HepG2 (cell line): Measurements from ENCODE around the gene TRIM69. TPM values are rescaled to one million over a fixed set of nuclear protein-coding genes. Genes with fewer than 3 reads are reported as not detected.

Experiments
- ATAC-seq: fragments of 200-7000 bp; cut with Tn5 transposase; 3 replicates; pipeline ENCODE4 v1.9.1; 2020; ENCODE audit warnings: mild to moderate bottlenecking, moderate library complexity
- BruUV-seq: library from RNA; stranded (reverse); fragments of 400-500 nt; replicated peaks from 2 replicates; lab custom pipeline; 2021; lab: Mats Ljungman, UMichigan
- CTCF ChIA-PET: fragments of 300-600 bp; formaldehyde crosslinking; extraction: SDS; loops from one replicate; lab custom pipeline; 2021; ENCODE audit warnings: low total read pairs, inconsistent platforms, low intra/inter-chr PET ratio; lab: Yijun Ruan, JAX
- POLR2A ChIA-PET: fragments of 350-600 bp; sonication (Branson Sonifier 250); formaldehyde crosslinking; loops from one replicate; lab custom pipeline; 2020; ENCODE audit warnings: antibody characterized with exemption, inconsistent platforms; lab: Yijun Ruan, JAX
- DNase-seq: peaks from one replicate; pipeline ENCODE4 v3.0.0-alpha.2; 2015; ENCODE audit warnings: low spot score
- FAIRE-seq: peaks from 3 replicates; lab custom pipeline; 2011; peaks lifted over from hg19 to GRCh38; lab: Jason Lieb, UNC
- H2AFZ ChIP-seq: one replicate; pipeline ENCODE4 v1.6.1; 2011; ENCODE audit warnings: low read length, inconsistent platforms
- H3K27ac ChIP-seq: fragments of 300-600 bp; 3 replicates; pipeline ENCODE4 v1.8.0; 2011; ENCODE audit warnings: mixed run types, mild to moderate bottlenecking, mixed read lengths, low read length, inconsistent platforms; ENCODE audit not compliant: insufficient read depth; ENCODE audit errors: extremely low read length
- H3K27me3 ChIP-seq, 2 experiments: fragments of 200-600 bp in 1 of 2; 2 replicates in 1 of 2; 3 replicates in 1 of 2; pipeline versions ENCODE4 v1.6.0 to v1.8.0; 2011; ENCODE audit warnings: low read length in 2 of 2, mild to moderate bottlenecking in 2 of 2, moderate library complexity in 2 of 2, inconsistent platforms in 1 of 2; ENCODE audit not compliant: insufficient read depth in 2 of 2, control insufficient read depth in 1 of 2
- H3K36me3 ChIP-seq, 2 experiments: fragments of 200-600 bp in 1 of 2; replicated peaks in 1 of 2; 2 replicates in 1 of 2; 3 replicates in 1 of 2; pipeline versions ENCODE4 v1.5.1 to v1.8.0; 2011; ENCODE audit warnings: low read length in 2 of 2, inconsistent platforms in 1 of 2; ENCODE audit not compliant: insufficient read depth in 2 of 2, control insufficient read depth in 1 of 2
- H3K4me1 ChIP-seq: 2 replicates; pipeline ENCODE4 v1.5.1; 2012; ENCODE audit warnings: low read length, inconsistent platforms; ENCODE audit not compliant: insufficient read depth
- H3K4me2 ChIP-seq: 2 replicates; pipeline ENCODE4 v1.6.0; 2011; ENCODE audit warnings: low read depth, low read length, inconsistent platforms
- H3K4me3 ChIP-seq, 3 experiments: fragments of 200-600 bp in 1 of 3; sonication (generic), shearing (Covaris generic) in 1 of 3; replicated peaks in 1 of 3; 2 replicates each; pipeline ENCODE4 v1.5.1; 2011 to 2016; ENCODE audit warnings: low read length in 3 of 3, inconsistent platforms in 2 of 3, low read depth in 2 of 3, mild to moderate bottlenecking in 2 of 3, control low read depth in 1 of 3, mixed read lengths in 1 of 3; ENCODE audit not compliant: insufficient read depth in 1 of 3
- H3K79me2 ChIP-seq: one replicate; pipeline ENCODE4 v1.6.1; 2011; ENCODE audit warnings: low read length, inconsistent platforms; ENCODE audit not compliant: insufficient read depth
- H3K9ac ChIP-seq: 2 replicates; pipeline ENCODE4 v1.6.0; 2011; ENCODE audit warnings: mild to moderate bottlenecking, low read depth, low read length, inconsistent platforms; ENCODE audit not compliant: insufficient read depth
- H3K9me3 ChIP-seq: 2 replicates; pipeline ENCODE4 v1.5.1; 2012; ENCODE audit warnings: mild to moderate bottlenecking, low read length
- H4K20me1 ChIP-seq: 2 replicates; pipeline ENCODE4 v1.6.0; 2011; ENCODE audit warnings: inconsistent platforms, mild to moderate bottlenecking, low read length, moderate library complexity; ENCODE audit not compliant: insufficient read depth
- CAMTA2 ChIP-seq: sonication (generic); formaldehyde crosslinking; IDR thresholded peaks from 2 replicates; pipeline ENCODE4 v1.4.0; 2020; ENCODE audit warnings: mild to moderate bottlenecking, missing genetic modification reagents, borderline replicate concordance
- CHCHD3 ChIP-seq: sonication (generic); formaldehyde crosslinking; IDR thresholded peaks from 2 replicates; pipeline ENCODE4 v1.8.0; 2022; ENCODE audit warnings: mild to moderate bottlenecking, missing genetic modification reagents, moderate library complexity
- CTCF ChIP-seq: sonication (generic); formaldehyde crosslinking; IDR thresholded peaks from 2 replicates; pipeline ENCODE4 v1.5.0; 2020; ENCODE audit warnings: mild to moderate bottlenecking, missing genetic modification reagents, moderate library complexity
- NFRKB ChIP-seq: fragments of 450-650 bp; IDR thresholded peaks from 2 replicates; pipeline ENCODE4 v1.6.1; 2017
- ZNF333 ChIP-seq: sonication (generic); formaldehyde crosslinking; IDR thresholded peaks from 2 replicates; pipeline ENCODE4 v1.4.0; 2020; ENCODE audit warnings: mild to moderate bottlenecking, missing genetic modification reagents, borderline replicate concordance
- ZNF883 ChIP-seq: sonication (generic); formaldehyde crosslinking; IDR thresholded peaks from 2 replicates; pipeline ENCODE4 v1.5.1; 2020; ENCODE audit warnings: mild to moderate bottlenecking, missing genetic modification reagents; ENCODE audit errors: not compliant biosample characterization
- WGBS: methylation state at CpG from one replicate; pipeline ENCODE4 v1.1.6; 2017; ENCODE audit warnings: low lambda C conversion rate; 5-methylcytosine and 5-hydroxymethylcytosine counted together
- in situ Hi-C: cut with HindIII; loops from 2 replicates; pipeline ENCODE4 v1.10.0; 2017; ENCODE audit warnings: low pct_unique_long_range_greater_than_20kb; ENCODE audit not compliant: extremely low pct_ligation_motif_present
- intact Hi-C: fragments of 100-400 bp; cut with micrococcal nuclease; formaldehyde crosslinking; loops from one replicate; pipeline ENCODE4 v1.10.0; 2022; ENCODE audit not compliant: unreplicated experiment
- polyA plus RNA-seq, 8 experiments: library from polyadenylated mRNA; depleted of rRNA in 3 of 8; stranded (reverse) in 7 of 8; unstranded in 1 of 8; fragments of >200 nt; fragmentation: Illumina TruSeq in 4 of 8; extraction: Trizol in 4 of 8; gene quantifications; 2 replicates each; pipeline versions ENCODE4 v1.2.1 to v1.2.3, GENCODE V29; 2011 to 2016; ENCODE audit warnings: low read depth in 4 of 8, missing spikeins in 1 of 8, mixed read lengths in 1 of 8; ENCODE audit not compliant: insufficient read depth in 1 of 8
- total RNA-seq, 5 experiments: library from RNA; depleted of rRNA; stranded (reverse); fragments of >200 nt; fragmentation: Illumina TruSeq; extraction: Trizol; gene quantifications; 2 replicates each; pipeline ENCODE4 v1.2.3, GENCODE V29; 2016; ENCODE audit warnings: low read depth in 1 of 5
- TF ChIP-seq, protein P1 (sequence below): sonication (generic); formaldehyde crosslinking; conservative IDR thresholded peaks from 2 replicates; pipeline ENCODE4 v1.8.0; 2022; ENCODE audit warnings: mild to moderate bottlenecking, moderate library complexity, missing genetic modification reagents
- TF ChIP-seq, protein P2 (sequence below): sonication (generic); formaldehyde crosslinking; IDR thresholded peaks from 2 replicates; pipeline ENCODE4 v1.8.1; 2023; ENCODE audit warnings: mild to moderate bottlenecking, missing genetic modification reagents

Gene TRIM69
- total and polyA plus RNA-seq, 2 of the 13 experiments (the other 11 are each of a cell fraction or from before 2014, with no cell fraction given), result 2.6 to 3.2 TPM

GRCh38 chr15:44804298-44805046 lies 68.1 kb downstream of the TRIM69 start:
- FAIRE-seq (no peak), DNase-seq (no peak), ATAC-seq (no peak)
- no peak overlapping the region for H3K4me3 ChIP-seq
- CTCF ChIA-PET, result no interaction called here
- no peaks in the 10 kb centered on the region for H3K9me3 ChIP-seq
- no peaks in the 10 kb centered on the region for H3K36me3 ChIP-seq
- 0 out of 5 replicates have a peak, but pooled peaks cover 0 to 4% of the 10 kb centered on the region in 2 experiments for H3K27me3 ChIP-seq
- H4K20me1 ChIP-seq, result no peaks in the 10 kb centered on the region
- no peak overlapping the region for H2AFZ ChIP-seq
- intact Hi-C loops, result no loop called here
- POLR2A ChIA-PET, result no interaction called here
- WGBS, result 46% methylated on average over 4 of the region's 4 CpGs
- H3K9ac ChIP-seq, result no peak overlapping the region
- in situ Hi-C loops, result no loop called here
- no peaks in the 10 kb centered on the region for H3K79me2 ChIP-seq
- TF ChIP-seq ZNF333 (CRISPR knock-in tag) (no peak), CHCHD3 (no peak), ZNF883 (CRISPR knock-in tag) (no peak), CAMTA2 (CRISPR knock-in tag) (no peak), NFRKB (no peak), CTCF (CRISPR knock-in tag) (no peak)
- TF ChIP-seq, protein P1, sequence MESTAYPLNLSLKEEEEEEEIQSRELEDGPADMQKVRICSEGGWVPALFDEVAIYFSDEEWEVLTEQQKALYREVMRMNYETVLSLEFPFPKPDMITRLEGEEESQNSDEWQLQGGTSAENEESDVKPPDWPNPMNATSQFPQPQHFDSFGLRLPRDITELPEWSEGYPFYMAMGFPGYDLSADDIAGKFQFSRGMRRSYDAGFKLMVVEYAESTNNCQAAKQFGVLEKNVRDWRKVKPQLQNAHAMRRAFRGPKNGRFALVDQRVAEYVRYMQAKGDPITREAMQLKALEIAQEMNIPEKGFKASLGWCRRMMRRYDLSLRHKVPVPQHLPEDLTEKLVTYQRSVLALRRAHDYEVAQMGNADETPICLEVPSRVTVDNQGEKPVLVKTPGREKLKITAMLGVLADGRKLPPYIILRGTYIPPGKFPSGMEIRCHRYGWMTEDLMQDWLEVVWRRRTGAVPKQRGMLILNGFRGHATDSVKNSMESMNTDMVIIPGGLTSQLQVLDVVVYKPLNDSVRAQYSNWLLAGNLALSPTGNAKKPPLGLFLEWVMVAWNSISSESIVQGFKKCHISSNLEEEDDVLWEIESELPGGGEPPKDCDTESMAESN (CRISPR knock-in tag), result no peak
- TF ChIP-seq, protein P2, sequence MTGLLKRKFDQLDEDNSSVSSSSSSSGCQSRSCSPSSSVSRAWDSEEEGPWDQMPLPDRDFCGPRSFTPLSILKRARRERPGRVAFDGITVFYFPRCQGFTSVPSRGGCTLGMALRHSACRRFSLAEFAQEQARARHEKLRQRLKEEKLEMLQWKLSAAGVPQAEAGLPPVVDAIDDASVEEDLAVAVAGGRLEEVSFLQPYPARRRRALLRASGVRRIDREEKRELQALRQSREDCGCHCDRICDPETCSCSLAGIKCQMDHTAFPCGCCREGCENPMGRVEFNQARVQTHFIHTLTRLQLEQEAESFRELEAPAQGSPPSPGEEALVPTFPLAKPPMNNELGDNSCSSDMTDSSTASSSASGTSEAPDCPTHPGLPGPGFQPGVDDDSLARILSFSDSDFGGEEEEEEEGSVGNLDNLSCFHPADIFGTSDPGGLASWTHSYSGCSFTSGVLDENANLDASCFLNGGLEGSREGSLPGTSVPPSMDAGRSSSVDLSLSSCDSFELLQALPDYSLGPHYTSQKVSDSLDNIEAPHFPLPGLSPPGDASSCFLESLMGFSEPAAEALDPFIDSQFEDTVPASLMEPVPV, result no peak
- BruUV-seq, result no TSS peak
- H3K27ac ChIP-seq, result no peak overlapping the region
- H3K4me2 ChIP-seq, result no peak overlapping the region
- peaks cover 23% of the 10 kb centered on the region for H3K4me1 ChIP-seq
